Astrocyte of the spinal cord (primary cell): ENCODE measurements around the gene ZNF507.

ENCODE experiments used
- DNase-seq: peaks from one replicate; pipeline ENCODE4 v3.0.0; 2011; ENCODE audit warnings: low read depth, low spot score
- H3K4me3 ChIP-seq: 2 replicates; pipeline ENCODE4 v1.5.1; 2011; ENCODE audit warnings: low read depth, mild to moderate bottlenecking, low read length, moderate library complexity
- in situ Hi-C: cut with HindIII; loops from 2 replicates; pipeline ENCODE4 v1.10.0; 2017; ENCODE audit warnings: low sequenced_read_pairs
- TF ChIP-seq, protein P1 (sequence below): IDR thresholded peaks from 2 replicates; pipeline ENCODE4 v1.5.1; 2012; ENCODE audit warnings: low read depth, mild to moderate bottlenecking, low read length, inconsistent platforms

Gene ZNF507

DNA sequence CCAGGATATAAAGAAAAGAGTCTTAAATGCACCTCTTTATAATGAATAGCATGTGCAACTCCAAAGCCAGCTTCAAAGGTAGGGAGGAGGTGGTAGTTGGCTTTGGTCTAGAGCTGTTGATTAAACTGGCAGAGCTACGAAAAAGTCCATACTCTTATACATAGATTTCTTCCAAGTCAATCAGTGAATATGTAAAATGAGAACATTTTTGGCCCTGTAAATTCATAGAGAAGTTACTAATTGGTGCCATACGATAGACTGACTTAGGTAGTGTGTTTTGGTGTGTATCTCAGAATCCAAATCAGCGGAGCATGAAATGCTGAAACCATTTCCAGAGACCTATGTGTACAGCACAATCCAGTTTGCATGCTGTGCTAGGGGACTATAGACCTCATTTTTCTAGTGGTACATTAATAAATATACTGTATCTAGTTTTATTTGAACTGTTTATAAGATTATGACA lies 43.0 kb downstream of the ZNF507 start:
- in situ Hi-C loops: no loop called here
- H3K4me3 ChIP-seq: no peak overlapping the region
- no peak for DNase-seq
- TF ChIP-seq, protein P1, sequence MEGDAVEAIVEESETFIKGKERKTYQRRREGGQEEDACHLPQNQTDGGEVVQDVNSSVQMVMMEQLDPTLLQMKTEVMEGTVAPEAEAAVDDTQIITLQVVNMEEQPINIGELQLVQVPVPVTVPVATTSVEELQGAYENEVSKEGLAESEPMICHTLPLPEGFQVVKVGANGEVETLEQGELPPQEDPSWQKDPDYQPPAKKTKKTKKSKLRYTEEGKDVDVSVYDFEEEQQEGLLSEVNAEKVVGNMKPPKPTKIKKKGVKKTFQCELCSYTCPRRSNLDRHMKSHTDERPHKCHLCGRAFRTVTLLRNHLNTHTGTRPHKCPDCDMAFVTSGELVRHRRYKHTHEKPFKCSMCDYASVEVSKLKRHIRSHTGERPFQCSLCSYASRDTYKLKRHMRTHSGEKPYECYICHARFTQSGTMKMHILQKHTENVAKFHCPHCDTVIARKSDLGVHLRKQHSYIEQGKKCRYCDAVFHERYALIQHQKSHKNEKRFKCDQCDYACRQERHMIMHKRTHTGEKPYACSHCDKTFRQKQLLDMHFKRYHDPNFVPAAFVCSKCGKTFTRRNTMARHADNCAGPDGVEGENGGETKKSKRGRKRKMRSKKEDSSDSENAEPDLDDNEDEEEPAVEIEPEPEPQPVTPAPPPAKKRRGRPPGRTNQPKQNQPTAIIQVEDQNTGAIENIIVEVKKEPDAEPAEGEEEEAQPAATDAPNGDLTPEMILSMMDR: no peak

DNA sequence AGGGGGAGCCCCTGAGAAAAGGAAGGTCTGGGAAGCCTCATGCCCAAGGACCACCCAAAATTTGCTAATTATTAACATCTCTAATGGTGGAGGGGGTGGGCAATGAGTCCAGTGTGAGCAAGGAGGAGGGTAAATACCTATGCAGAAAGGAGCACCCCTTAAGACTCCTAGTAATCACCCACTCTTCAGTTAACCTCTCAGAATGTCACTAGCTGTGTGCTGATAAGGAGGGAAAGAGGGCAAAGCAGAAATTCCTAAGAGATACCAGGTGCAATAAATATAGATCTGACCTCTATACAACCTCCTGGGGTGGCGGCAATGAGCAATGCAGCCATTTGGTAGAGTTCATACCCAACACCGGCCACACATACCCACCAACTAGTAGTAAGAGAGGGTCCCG lies 47.5 kb downstream of the ZNF507 start:
- DNase-seq: no peak
- TF ChIP-seq, protein P1: no peak
- no peak overlapping the region for H3K4me3 ChIP-seq
- in situ Hi-C loops: no loop called here

DNA sequence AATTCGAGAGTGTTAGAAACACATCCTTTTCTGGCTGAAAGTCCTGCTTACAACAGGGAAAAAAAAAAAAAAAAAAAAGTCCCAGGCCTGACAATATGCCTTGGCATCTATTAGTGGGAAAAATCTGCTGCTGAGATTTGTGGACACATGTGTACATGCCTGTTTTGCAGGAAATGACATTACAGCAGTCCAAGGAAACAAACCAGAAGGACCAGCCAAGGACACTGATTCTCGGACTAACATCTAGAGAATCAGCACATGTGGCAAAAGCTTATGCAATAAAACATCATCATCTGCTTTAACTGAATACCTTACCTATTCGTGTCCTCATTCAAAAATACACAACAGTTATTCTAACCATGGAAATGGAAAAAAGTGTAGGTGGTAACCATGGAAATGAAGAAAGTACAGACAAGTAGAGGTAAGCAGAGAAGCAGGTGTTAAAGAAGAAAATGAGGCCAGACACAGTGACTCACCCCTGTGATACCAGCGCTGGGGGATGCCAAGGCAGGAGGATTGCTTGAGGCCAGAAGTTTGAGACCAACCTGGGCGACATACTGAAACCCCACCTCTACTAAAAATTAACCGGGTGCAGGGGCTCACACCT lies 50.7 kb downstream of the ZNF507 start:
- TF ChIP-seq, protein P1: no peak
- in situ Hi-C loops: no loop called here
- H3K4me3 ChIP-seq: no peak overlapping the region
- no peak for DNase-seq

DNA sequence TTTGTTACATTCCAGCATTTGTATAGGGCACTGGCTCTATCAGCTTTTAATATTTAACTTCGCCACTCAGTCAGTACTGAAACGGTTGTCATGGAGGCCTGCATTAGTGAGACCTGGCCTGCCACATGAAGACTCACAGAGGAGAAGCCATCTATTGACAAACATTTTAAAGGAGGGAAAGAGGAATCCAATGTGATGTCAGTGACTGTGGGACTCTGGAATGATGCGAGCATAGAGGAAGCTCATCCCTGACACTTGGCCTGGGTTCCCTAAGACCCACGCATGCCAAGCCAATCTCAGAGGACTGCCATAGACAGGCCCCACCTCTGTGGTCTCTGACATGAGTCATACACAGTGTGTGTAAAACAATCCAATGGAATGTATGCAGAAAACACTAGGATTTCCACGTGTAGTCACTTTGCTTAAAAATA lies 52.3 kb downstream of the ZNF507 start:
- no peak overlapping the region for H3K4me3 ChIP-seq
- in situ Hi-C loops: no loop called here
- peak; percentile 70 for DNase-seq
- TF ChIP-seq, protein P1: no peak

DNA sequence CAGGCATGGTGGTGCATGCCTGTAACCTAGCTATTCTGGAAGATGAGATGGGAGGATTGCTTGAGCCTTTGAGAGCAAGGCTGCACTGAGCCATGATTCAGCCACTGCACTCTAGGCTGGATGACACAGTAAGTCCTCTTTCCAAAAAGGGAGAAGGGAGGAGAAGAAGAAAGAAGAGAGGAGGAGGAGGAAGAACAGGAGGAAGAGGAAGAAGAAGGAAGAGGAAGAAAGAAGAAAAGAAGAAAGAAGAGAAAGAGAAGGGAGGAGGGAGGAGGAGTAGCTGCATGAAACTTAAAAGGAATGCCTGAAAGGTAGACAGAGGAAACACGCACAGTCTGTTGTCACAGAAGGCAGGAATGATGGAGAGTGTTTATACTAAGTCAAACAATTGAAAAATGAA lies 56.6 kb downstream of the ZNF507 start:
- TF ChIP-seq, protein P1: no peak
- in situ Hi-C loops: no loop called here
- no peak overlapping the region for H3K4me3 ChIP-seq
- no peak for DNase-seq

DNA sequence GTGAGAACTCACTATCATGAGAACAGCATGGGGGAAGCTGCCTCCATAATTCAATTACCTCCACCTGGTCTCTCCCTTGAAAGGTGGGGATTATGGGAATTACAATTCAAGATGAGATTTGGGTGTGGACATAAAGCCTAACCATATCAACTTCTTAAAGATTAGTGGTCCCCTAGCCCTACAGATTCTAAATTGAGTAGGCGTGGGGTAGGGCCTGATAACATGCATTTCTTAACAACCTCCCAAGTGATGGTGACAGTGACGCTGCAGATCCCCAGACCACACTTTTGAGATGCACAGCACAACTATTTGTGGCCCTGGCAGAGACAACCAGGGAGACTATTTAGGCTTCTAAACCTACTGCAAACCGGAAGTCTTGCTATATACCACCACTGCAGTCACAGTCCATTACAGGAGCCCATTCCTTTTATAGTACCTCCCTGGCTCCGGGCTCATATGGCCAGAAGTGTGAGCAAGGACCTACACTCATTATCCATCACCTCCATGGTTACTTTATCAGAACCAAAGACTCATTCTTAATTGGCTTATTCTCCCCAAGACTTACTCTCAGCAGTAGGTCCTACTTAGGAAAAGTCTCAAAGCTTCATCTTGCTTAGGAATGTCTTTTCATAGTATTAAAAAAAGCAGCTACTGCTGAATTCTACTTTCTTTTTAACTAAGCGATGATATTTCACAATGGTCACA lies 58.0 kb downstream of the ZNF507 start:
- in situ Hi-C loops: no loop called here
- TF ChIP-seq, protein P1: no peak
- H3K4me3 ChIP-seq: no peak overlapping the region
- no peak for DNase-seq
